GM19025 (cell line): Measurements from ENCODE around the gene WNT9A.

ENCODE experiments used
- ATAC-seq: cut with Tn5 transposase; IDR thresholded peaks from one replicate; pipeline ENCODE4 v1.9.1; 2021; ENCODE audit warnings: mild to moderate bottlenecking, low read depth, moderate library complexity; ENCODE audit not compliant: unreplicated experiment

WNT9A gene

GRCh38 chr1:227954163-227954850 lies 6.6 kb upstream of the WNT9A start:
- no peak for ATAC-seq

- ATAC-seq, result no peak
These were observed 5.3 kb upstream of the WNT9A start for GRCh38 chr1:227953022-227953412.

- no peak for ATAC-seq
These were observed 4.8 kb upstream of the WNT9A start for GRCh38 chr1:227952374-227953021.

- ATAC-seq, result no peak
These were observed 4.1 kb upstream of the WNT9A start for GRCh38 chr1:227951624-227952373.

- ATAC-seq, result no peak
These were observed 3.1 kb upstream of the WNT9A start for GRCh38 chr1:227950735-227951346.

GRCh38 chr1:227949954-227950734 lies 2.4 kb upstream of the WNT9A start:
- ATAC-seq, result no peak

GRCh38 chr1:227949341-227949921 lies 1.7 kb upstream of the WNT9A start:
- no peak for ATAC-seq

GRCh38 chr1:227948493-227949260 lies 945 bp upstream of the WNT9A start:
- no peak for ATAC-seq

GRCh38 chr1:227947386-227947675 lies 401 bp downstream of the WNT9A start:
- no peak for ATAC-seq

- ATAC-seq, result peak; percentile 52
These were observed 927 bp downstream of the WNT9A start for GRCh38 chr1:227946624-227947385.

GRCh38 chr1:227945891-227946623 lies 1.7 kb downstream of the WNT9A start:
- ATAC-seq, result peak; percentile 22

- ATAC-seq, result no peak
These were observed 2.5 kb downstream of the WNT9A start for GRCh38 chr1:227944931-227945890.

GRCh38 chr1:227944090-227944930 lies 3.4 kb downstream of the WNT9A start:
- no peak for ATAC-seq

- no peak for ATAC-seq
These were observed 4.2 kb downstream of the WNT9A start for GRCh38 chr1:227943381-227944089.

GRCh38 chr1:227942716-227943261 lies 4.9 kb downstream of the WNT9A start:
- no peak for ATAC-seq
